Small intestine (tissue), 7 donors: Measurements from ENCODE around the gene C11orf97. TPM values are rescaled to one million over a fixed set of nuclear protein-coding genes. Genes with fewer than 3 reads are reported as not detected.

ENCODE experiments used
- DNase-seq, 2 donors: peaks; one replicate each; pipeline versions ENCODE4 v3.0.0 to v3.0.0-alpha.2; 2013
- FAIRE-seq: peaks from 2 replicates; lab custom pipeline; 2012; peaks lifted over from hg19 to GRCh38; lab: Jason Lieb, UNC
- H3K27ac ChIP-seq, 3 donors: one replicate each; pipeline ENCODE4 v1.5.1; 2013; ENCODE audit warnings: low read length in 2 of 3, mild to moderate bottlenecking in 2 of 3, control low read depth in 1 of 3, inconsistent platforms in 1 of 3, low read depth in 1 of 3, moderate library complexity in 1 of 3
- H3K27me3 ChIP-seq, 3 donors: one replicate each; pipeline ENCODE4 v1.6.1; 2013; ENCODE audit warnings: low read length in 3 of 3, inconsistent platforms in 1 of 3; ENCODE audit not compliant: control insufficient read depth in 3 of 3, insufficient read depth in 3 of 3
- H3K36me3 ChIP-seq, 3 donors: one replicate each; pipeline ENCODE4 v1.6.1; 2013; ENCODE audit warnings: low read length in 3 of 3, inconsistent platforms in 1 of 3, low read depth in 1 of 3, mild to moderate bottlenecking in 1 of 3, moderate library complexity in 1 of 3; ENCODE audit not compliant: control insufficient read depth in 3 of 3, insufficient read depth in 2 of 3
- H3K4me1 ChIP-seq, 3 donors: one replicate each; pipeline ENCODE4 v1.6.1; 2013; ENCODE audit warnings: low read length in 2 of 3, inconsistent platforms in 1 of 3, low read depth in 1 of 3, mild to moderate bottlenecking in 1 of 3, moderate library complexity in 1 of 3; ENCODE audit not compliant: control insufficient read depth in 3 of 3, insufficient read depth in 2 of 3
- H3K4me3 ChIP-seq, 3 donors: one replicate each; pipeline ENCODE4 v1.5.1; 2013; ENCODE audit warnings: low read length in 3 of 3, control low read depth in 1 of 3, inconsistent platforms in 1 of 3, low read depth in 1 of 3, mild to moderate bottlenecking in 1 of 3, moderate library complexity in 1 of 3
- H3K9me3 ChIP-seq, 2 donors: one replicate each; pipeline ENCODE4 v1.6.1; 2013; ENCODE audit warnings: low read depth in 1 of 2, low read length in 1 of 2; ENCODE audit not compliant: control insufficient read depth in 2 of 2, insufficient read depth in 1 of 2
- WGBS, 3 donors: extraction: QIAGEN DNeasy Blood & Tissue Kit; methylation state at CpG; one replicate each; pipeline ENCODE4 v1.1.7; 2013; 5-methylcytosine and 5-hydroxymethylcytosine counted together
- polyA plus RNA-seq, 4 donors: library from polyadenylated mRNA; stranded (reverse) in 3 of 4; unstranded in 1 of 4; fragments of 200-250 nt in 3 of 4; fragments of 120-200 nt in 1 of 4; gene quantifications; one replicate each; pipeline versions ENCODE4 v1.2.1 to v1.2.3, GENCODE V29; 2013
- donor health status: healthy with polysubstance abuse.
- donor health status: control.
- donor health status: control.
- donor health status: Bipolar disorder and iron deficiency.
- donor health status: healthy.

The C11orf97 gene
- polyA plus RNA-seq, 4 donors: 0.09 TPM; not detected in 3

DNA sequence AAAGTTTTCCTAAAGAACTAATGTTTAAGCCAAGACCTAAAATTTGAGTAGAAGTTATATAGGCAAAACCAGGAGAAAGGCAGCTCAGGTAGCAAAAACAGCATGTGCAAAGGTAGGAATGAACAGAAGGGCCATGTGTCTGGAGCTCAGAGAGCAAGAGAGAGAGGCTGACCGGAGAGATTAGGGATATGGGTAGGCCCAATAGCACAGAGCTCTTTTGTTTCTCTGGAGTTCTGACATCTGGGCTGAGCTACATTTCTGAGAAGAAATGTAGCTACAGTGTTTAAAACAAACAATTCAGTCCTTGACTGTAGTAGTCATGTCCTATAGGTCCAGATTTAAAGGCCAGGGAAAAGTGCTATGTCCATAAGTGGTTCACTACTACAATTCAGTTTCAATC, 4.5 kb downstream of the C11orf97 start:
- Histone ChIP-seq H3K9me3 (no peaks in the 10 kb centered on the region), H3K4me1 (peaks cover 0 to 10% (median 3%) of the 10 kb centered on the region in 3 donors), H3K36me3 (no peaks in the 10 kb centered on the region), H3K4me3 (no peak overlapping the region), H3K27ac (no peak overlapping the region), H3K27me3 (no peaks in the 10 kb centered on the region)
- no peak for DNase-seq
- FAIRE-seq: no peak
- WGBS, 3 donors: 0 to 49% (median 44%) methylated on average over 1 of the region's 1 CpG

DNA sequence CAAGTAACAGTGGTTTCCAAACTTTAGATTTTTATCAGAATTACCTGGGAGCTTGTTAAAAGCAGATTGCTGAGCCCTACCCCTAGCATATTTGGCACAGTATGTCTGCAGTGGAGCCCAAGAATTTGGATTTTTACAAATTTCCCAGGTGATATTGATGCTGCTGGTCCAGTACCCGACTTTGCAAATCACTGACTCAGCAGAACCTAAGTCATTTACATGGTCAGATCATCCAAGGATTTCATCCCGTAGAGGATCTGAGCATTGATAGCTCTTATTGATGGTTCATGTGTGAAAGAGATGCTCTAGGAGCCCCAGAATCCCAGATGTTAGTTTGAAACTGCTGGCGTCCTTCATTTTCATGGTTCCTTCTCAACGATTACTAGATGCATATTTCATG, 6.0 kb downstream of the C11orf97 start:
- WGBS, 3 donors: 65 to 82% (median 65%) methylated on average over 4 of the region's 4 CpGs
- no peaks in the 10 kb centered on the region for H3K9me3 ChIP-seq
- DNase-seq (no peak), FAIRE-seq (no peak)
- H3K4me1 ChIP-seq: peaks cover 0 to 5% (median 2%) of the 10 kb centered on the region in 3 donors
- no peaks in the 10 kb centered on the region for H3K27me3 ChIP-seq
- no peak overlapping the region for H3K27ac ChIP-seq
- H3K4me3 ChIP-seq: no peak overlapping the region
- no peaks in the 10 kb centered on the region for H3K36me3 ChIP-seq

DNA sequence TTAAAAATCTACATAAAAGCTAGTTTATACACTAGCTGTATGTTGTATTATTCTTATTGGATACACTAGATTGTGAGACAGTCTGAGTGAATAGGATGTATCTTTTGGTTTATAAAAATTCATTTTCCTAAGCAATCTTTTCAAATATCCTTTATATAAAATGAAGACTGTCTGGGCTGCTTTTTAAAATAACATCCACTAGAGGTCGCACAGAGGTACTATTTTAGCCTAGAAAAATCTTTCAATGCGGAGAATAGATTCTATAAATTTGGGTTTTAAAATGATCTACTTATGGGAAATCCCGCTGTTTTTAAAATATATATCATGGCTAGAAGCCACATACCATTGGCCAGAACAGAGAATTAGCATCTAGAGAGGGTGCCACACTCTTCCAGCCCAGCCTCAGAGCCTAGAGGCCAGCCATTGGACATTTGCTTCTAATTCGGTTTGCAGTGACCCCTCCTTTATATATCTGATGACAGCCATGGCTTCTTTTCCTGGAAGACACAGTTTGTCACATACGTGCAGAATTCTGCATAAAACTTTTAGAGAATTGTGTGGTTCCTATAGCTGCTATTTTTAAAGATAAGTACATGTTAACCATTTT, 7.3 kb downstream of the C11orf97 start:
- WGBS, 3 donors: 2 to 11% (median 7%) methylated on average over 5 of the region's 5 CpGs
- DNase-seq: peak; percentile 48 to 56
- Histone ChIP-seq H3K27ac (no peak overlapping the region), H3K4me1 (no peaks in the 10 kb centered on the region), H3K4me3 (no peak overlapping the region), H3K36me3 (no peaks in the 10 kb centered on the region), H3K9me3 (no peaks in the 10 kb centered on the region), H3K27me3 (peaks cover 0 to 1% (median 0%) of the 10 kb centered on the region in 3 donors)
- peak; percentile 82 for FAIRE-seq

- Histone ChIP-seq H3K27ac (no peak overlapping the region), H3K27me3 (peaks cover 0 to 1% (median 0%) of the 10 kb centered on the region in 3 donors), H3K9me3 (no peaks in the 10 kb centered on the region), H3K4me3 (no peak overlapping the region), H3K36me3 (no peaks in the 10 kb centered on the region), H3K4me1 (peaks cover 0 to 7% (median 0%) of the 10 kb centered on the region in 3 donors)
- FAIRE-seq (no peak), DNase-seq (peak; percentile 48 to 56)
- WGBS, 3 donors: 29 to 66% (median 44%) methylated on average over 5 of the region's 5 CpGs
Observed at GRCh38 chr11:94521684-94522083, 9.4 kb downstream of the C11orf97 start.

DNA sequence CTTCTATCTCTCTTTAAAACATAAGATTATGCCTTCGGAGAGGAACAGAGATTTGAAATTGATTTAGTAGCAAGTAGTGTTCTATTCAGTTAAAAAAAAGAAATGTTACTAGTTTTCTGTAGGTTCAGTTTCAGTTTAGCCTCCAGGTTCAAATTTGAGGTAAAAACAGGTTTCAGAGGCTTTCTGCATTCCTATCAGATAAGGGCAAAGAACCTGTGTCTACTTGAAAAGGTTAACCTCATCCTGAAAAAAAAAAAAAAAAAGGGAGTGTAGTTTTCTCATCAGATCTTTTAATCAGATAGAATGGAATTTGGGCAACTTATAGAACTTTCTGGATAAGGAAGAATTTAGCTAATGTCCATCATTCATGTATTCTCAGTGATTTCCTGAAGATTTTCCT, 12.1 kb downstream of the C11orf97 start:
- FAIRE-seq: no peak
- no peak for DNase-seq
- H3K4me1 ChIP-seq: peaks cover 0 to 7% (median 0%) of the 10 kb centered on the region in 3 donors
- 85 to 94% (median 87%) methylated on average over 1 of the region's 1 CpG for WGBS, 3 donors
- no peaks in the 10 kb centered on the region for H3K9me3 ChIP-seq
- H3K27ac ChIP-seq: no peak overlapping the region
- no peak overlapping the region for H3K4me3 ChIP-seq
- no peaks in the 10 kb centered on the region for H3K36me3 ChIP-seq
- peaks cover 0 to 1% (median 0%) of the 10 kb centered on the region in 3 donors for H3K27me3 ChIP-seq

DNA sequence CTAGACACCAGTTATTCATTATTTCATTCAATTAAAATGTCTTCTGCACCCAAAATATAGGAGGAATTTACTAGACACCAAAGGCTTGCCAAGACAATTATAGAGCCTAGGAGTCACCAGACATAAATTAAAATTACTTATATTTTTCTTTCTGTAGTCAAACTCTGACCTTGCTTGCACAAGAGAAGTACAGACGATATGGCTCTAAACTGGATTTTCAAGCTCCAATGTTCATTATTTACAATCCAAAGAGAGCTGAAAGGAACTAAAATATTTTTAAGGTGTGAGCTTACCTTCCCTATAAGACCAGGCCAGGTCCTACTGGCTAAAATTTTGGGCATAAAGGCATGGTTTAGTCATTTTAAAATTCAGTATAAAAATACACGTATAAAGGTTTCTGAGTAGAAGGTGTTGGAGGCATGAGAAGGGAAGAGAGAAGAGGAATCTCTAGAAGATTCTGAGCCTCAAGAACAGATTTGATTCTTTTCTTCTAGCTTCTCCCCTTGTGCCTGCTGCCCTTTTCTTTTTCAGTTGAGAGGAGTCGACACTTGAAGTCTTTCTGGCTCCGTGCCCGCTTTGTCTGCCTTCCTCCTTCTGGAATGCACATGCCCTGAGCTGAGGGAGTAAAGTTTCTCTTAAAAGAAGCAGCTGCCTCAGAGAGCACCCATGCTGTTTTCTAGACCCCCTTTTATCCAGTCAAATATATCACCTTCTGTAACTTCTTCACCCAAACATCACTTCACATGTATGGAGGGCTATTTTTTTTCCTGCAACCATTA, 13.5 kb downstream of the C11orf97 start:
- WGBS, 3 donors: 10 to 37% (median 31%) methylated on average over 5 of the region's 5 CpGs
- DNase-seq (peak; percentile 49 to 87), FAIRE-seq (no peak)
- peaks cover 0 to 7% (median 0%) of the 10 kb centered on the region in 3 donors for H3K4me1 ChIP-seq
- no peak overlapping the region for H3K4me3 ChIP-seq
- no peaks in the 10 kb centered on the region for H3K36me3 ChIP-seq
- H3K27ac ChIP-seq: no peak overlapping the region
- H3K9me3 ChIP-seq: no peaks in the 10 kb centered on the region
- peaks cover 0 to 1% (median 0%) of the 10 kb centered on the region in 3 donors for H3K27me3 ChIP-seq

GRCh38 chr11:94526645-94527438, 14.6 kb downstream of the C11orf97 start:
- Histone ChIP-seq H3K9me3 (no peaks in the 10 kb centered on the region), H3K27me3 (peaks cover 0 to 1% (median 0%) of the 10 kb centered on the region in 3 donors), H3K4me3 (no peak overlapping the region), H3K4me1 (peaks cover 0 to 7% (median 0%) of the 10 kb centered on the region in 3 donors), H3K36me3 (no peaks in the 10 kb centered on the region), H3K27ac (no peak overlapping the region)
- no peak for DNase-seq
- WGBS, 3 donors: 71 to 76% (median 73%) methylated on average over 4 of the region's 4 CpGs
- no peak for FAIRE-seq

DNA sequence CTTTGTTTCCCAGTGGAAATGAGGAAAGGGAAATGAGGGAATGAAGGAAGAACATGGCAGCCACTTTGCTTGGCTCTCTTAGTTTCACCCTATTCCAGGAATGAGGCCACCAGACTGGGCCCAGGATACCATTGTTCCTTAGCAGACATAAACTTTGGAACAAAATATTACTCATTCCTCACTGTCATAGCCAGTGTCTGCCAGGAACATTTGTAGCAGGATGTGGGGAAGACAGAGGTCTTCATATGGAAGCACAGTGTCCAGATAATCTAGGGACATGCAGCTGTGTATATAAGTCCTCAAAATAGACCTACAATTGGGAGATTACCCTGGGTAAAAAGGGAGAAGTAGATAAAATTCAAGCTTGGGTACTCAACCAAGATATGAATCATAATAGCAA, 16.3 kb downstream of the C11orf97 start:
- DNase-seq (no peak), FAIRE-seq (no peak)
- Histone ChIP-seq H3K9me3 (no peaks in the 10 kb centered on the region), H3K27ac (no peak overlapping the region), H3K4me1 (peaks cover 0 to 7% (median 0%) of the 10 kb centered on the region in 3 donors), H3K4me3 (no peak overlapping the region), H3K36me3 (no peaks in the 10 kb centered on the region), H3K27me3 (peaks cover 0 to 1% (median 0%) of the 10 kb centered on the region in 3 donors)
